NCI-H2107 treated with DMSO at 0.1 percent for 48 hours (cell line): ENCODE measurements around the gene TSHZ3.

Source experiments
- DNase-seq: peaks from one replicate; lab custom pipeline; 2025; ENCODE audit not compliant: unreplicated experiment; lab: John Stamatoyannopoulos, UW

The TSHZ3 gene

GRCh38 chr19:31314156-31314555 is 35.1 kb downstream of the TSHZ3 start:
- DNase-seq, result no peak

GRCh38 chr19:31313291-31314030 is 35.8 kb downstream of the TSHZ3 start:
- DNase-seq, result no peak

GRCh38 chr19:31312677-31313244 is 36.5 kb downstream of the TSHZ3 start:
- no peak for DNase-seq

GRCh38 chr19:31312009-31312676 is 37.1 kb downstream of the TSHZ3 start:
- DNase-seq, result no peak

GRCh38 chr19:31310432-31311133 is 38.7 kb downstream of the TSHZ3 start:
- DNase-seq, result no peak

- DNase-seq, result no peak
These were observed 40.5 kb downstream of the TSHZ3 start for GRCh38 chr19:31308781-31309180.

GRCh38 chr19:31307071-31307669 is 42.1 kb downstream of the TSHZ3 start:
- no peak for DNase-seq

GRCh38 chr19:31306006-31306753 is 43.1 kb downstream of the TSHZ3 start:
- no peak for DNase-seq

- DNase-seq, result no peak
These were observed 44.4 kb downstream of the TSHZ3 start for GRCh38 chr19:31304831-31305312.

GRCh38 chr19:31303262-31303815 is 45.9 kb downstream of the TSHZ3 start:
- no peak for DNase-seq

GRCh38 chr19:31301306-31301980 is 47.8 kb downstream of the TSHZ3 start:
- DNase-seq, result no peak

GRCh38 chr19:31300422-31300821 is 48.8 kb downstream of the TSHZ3 start:
- DNase-seq, result no peak

- no peak for DNase-seq
These were observed 49.6 kb downstream of the TSHZ3 start for GRCh38 chr19:31299665-31300064.

GRCh38 chr19:31297991-31298390 is 51.2 kb downstream of the TSHZ3 start:
- no peak for DNase-seq

GRCh38 chr19:31296741-31297390 is 52.4 kb downstream of the TSHZ3 start:
- no peak for DNase-seq

GRCh38 chr19:31294189-31294588 is 55.0 kb downstream of the TSHZ3 start:
- no peak for DNase-seq

- DNase-seq, result no peak
These were observed 56.5 kb downstream of the TSHZ3 start for GRCh38 chr19:31292639-31293185.

GRCh38 chr19:31290931-31291590 is 58.2 kb downstream of the TSHZ3 start:
- no peak for DNase-seq
